Neuronal stem cell (in vitro differentiated cells): ENCODE results near the gene EXOC3L4.

ENCODE experiments used
- DNase-seq: peaks from one replicate; pipeline ENCODE4 v3.0.0-alpha.2; 2013; ENCODE audit warnings: low spot score
- H2AFZ ChIP-seq: one replicate; pipeline ENCODE4 v1.6.1; 2013; ENCODE audit warnings: mild to moderate bottlenecking, low read length, inconsistent platforms
- H2AK5ac ChIP-seq: 2 replicates; pipeline ENCODE4 v1.6.1; 2013; ENCODE audit warnings: low read depth, mild to moderate bottlenecking, inconsistent platforms, low read length, moderate library complexity, mixed read lengths
- H2BK120ac ChIP-seq: 2 replicates; pipeline ENCODE4 v1.6.1; 2013; ENCODE audit warnings: low read depth, mild to moderate bottlenecking, inconsistent platforms, low read length, moderate library complexity, mixed read lengths
- H2BK12ac ChIP-seq: one replicate; pipeline ENCODE4 v1.6.1; 2013; ENCODE audit warnings: low read length, inconsistent platforms
- H2BK15ac ChIP-seq: 2 replicates; pipeline ENCODE4 v1.6.1; 2013; ENCODE audit warnings: mild to moderate bottlenecking, low read length, inconsistent platforms, mixed read lengths
- H2BK5ac ChIP-seq: one replicate; pipeline ENCODE4 v1.6.1; 2013; ENCODE audit warnings: inconsistent platforms, mild to moderate bottlenecking, low read length, moderate library complexity
- H3K14ac ChIP-seq: one replicate; pipeline ENCODE4 v1.6.1; 2013; ENCODE audit warnings: low read length, inconsistent platforms
- H3K18ac ChIP-seq: 2 replicates; pipeline ENCODE4 v1.6.1; 2013; ENCODE audit warnings: low read length, inconsistent platforms
- H3K23ac ChIP-seq: 2 replicates; pipeline ENCODE4 v1.6.1; 2013; ENCODE audit warnings: low read depth, mild to moderate bottlenecking, mixed read lengths, low read length, inconsistent platforms; ENCODE audit not compliant: poor library complexity
- H3K27ac ChIP-seq: replicated peaks from 3 replicates; pipeline ENCODE4 v1.5.1; 2013; ENCODE audit warnings: low read length, inconsistent platforms
- H3K27me3 ChIP-seq, 3 experiments: 2 replicates each; pipeline ENCODE4 v1.6.1; 2013; ENCODE audit warnings: low read length in 3 of 3, mild to moderate bottlenecking in 2 of 3, inconsistent platforms in 1 of 3, low read depth in 1 of 3, mixed read lengths in 1 of 3, moderate library complexity in 1 of 3; ENCODE audit not compliant: control insufficient read depth in 3 of 3, insufficient read depth in 3 of 3
- H3K36me3 ChIP-seq, 2 donors: replicated peaks in 1 of 2; 2 replicates each; pipeline ENCODE4 v1.6.1; 2013; ENCODE audit warnings: low read length in 2 of 2; ENCODE audit not compliant: control insufficient read depth in 2 of 2, insufficient read depth in 2 of 2
- H3K4ac ChIP-seq: 2 replicates; pipeline ENCODE4 v1.6.1; 2013; ENCODE audit warnings: inconsistent platforms, mild to moderate bottlenecking, low read length, moderate library complexity
- H3K4me1 ChIP-seq, 2 donors: 1 replicate in 1 of 2; 2 replicates in 1 of 2; pipeline ENCODE4 v1.6.1; 2013; ENCODE audit warnings: low read length in 2 of 2, low read depth in 1 of 2; ENCODE audit not compliant: control insufficient read depth in 2 of 2, insufficient read depth in 1 of 2
- H3K4me2 ChIP-seq: one replicate; pipeline ENCODE4 v1.6.1; 2013; ENCODE audit warnings: mild to moderate bottlenecking, low read length, inconsistent platforms; ENCODE audit not compliant: insufficient read depth, poor library complexity, severe bottlenecking
- H3K4me3 ChIP-seq, 2 donors: 2 replicates each; pipeline ENCODE4 v1.5.1; 2013; ENCODE audit warnings: low read length in 2 of 2, mild to moderate bottlenecking in 2 of 2, inconsistent platforms in 1 of 2, moderate library complexity in 1 of 2
- H3K79me1 ChIP-seq: one replicate; pipeline ENCODE4 v1.6.1; 2013; ENCODE audit warnings: low read depth, mild to moderate bottlenecking, inconsistent platforms, low read length, moderate library complexity
- H3K9ac ChIP-seq: one replicate; pipeline ENCODE4 v1.6.1; 2013; ENCODE audit warnings: mild to moderate bottlenecking, low read depth, low read length, inconsistent platforms; ENCODE audit not compliant: poor library complexity
- H3K9me3 ChIP-seq, 2 donors: replicated peaks in 1 of 2; 2 replicates each; pipeline versions ENCODE3 to v1.6.1; 2013; ENCODE audit warnings: low read length in 2 of 2, mild to moderate bottlenecking in 2 of 2, inconsistent platforms in 1 of 2, low read depth in 1 of 2, mixed read lengths in 1 of 2, moderate library complexity in 1 of 2; ENCODE audit not compliant: control insufficient read depth in 2 of 2, insufficient read depth in 1 of 2
- H4K8ac ChIP-seq: one replicate; pipeline ENCODE4 v1.6.1; 2013; ENCODE audit warnings: low read depth, mild to moderate bottlenecking, inconsistent platforms, low read length, moderate library complexity
- H4K91ac ChIP-seq: one replicate; pipeline ENCODE4 v1.6.1; 2013; ENCODE audit warnings: low read length, low read depth, mild to moderate bottlenecking, inconsistent platforms; ENCODE audit not compliant: poor library complexity
- WGBS, 2 donors: extraction: QIAGEN DNeasy Blood & Tissue Kit; methylation state at CpG; one replicate each; pipeline ENCODE4 v1.1.7; 2013; ENCODE audit warnings: missing lambda C conversion rate in 2 of 2, mixed read lengths in 1 of 2; ENCODE audit not compliant: insufficient read length in 2 of 2, insufficient replicate concordance in 1 of 2; ENCODE audit errors: extremely low coverage in 2 of 2; 5-methylcytosine and 5-hydroxymethylcytosine counted together

Gene EXOC3L4

DNA sequence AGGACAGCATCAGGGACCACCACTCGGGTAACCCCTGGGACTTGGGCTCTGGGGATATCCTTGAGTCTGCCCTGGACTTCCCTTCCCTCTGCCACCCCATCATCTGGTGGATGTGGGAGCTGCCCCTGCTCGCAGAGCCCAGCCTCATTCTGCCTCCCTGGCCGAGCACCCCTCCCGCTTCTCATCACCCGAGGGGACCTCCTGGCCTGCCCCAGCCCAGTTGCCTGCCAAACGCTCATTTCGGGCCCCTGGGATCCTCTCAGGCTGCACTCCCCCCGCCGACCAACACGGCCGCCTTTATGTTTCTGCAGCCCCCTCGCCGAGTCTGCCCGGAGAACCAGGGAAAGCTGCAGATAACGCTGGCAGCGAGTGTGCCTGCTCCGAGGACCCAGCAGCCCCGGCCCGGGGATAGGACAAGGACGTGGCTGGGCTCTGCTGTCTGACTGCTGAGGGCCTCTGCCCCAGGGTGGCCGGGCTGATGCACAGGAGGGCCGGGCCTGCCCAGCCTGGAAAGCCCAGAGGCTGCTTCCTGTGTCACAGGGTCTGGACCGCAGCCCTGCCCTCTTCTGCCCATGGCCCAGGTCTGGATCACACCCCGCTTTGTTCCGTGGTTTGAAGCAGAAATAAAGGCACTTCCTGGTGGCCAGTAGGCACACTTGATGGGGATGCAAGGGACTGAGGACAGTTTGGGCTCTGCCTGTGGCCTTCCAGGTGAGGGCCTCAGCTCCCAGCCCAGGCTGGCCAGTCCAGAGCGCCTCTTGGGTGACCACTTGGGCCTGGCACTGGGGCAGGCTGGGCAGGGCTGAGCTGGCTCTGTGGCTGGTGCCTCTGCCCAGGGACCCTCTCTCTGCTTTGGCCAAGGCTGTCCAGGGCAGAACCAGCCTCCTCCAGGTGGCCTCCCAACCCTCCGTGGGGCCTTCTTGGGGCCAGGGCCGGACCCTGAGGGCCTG is 4.9 kb upstream of the EXOC3L4 start:
- H3K9ac ChIP-seq = no peak overlapping the region
- peak overlapping the region; percentile 96 for H2AK5ac ChIP-seq
- no peak overlapping the region for H3K14ac ChIP-seq
- peak overlapping the region; percentile 24 for H2BK12ac ChIP-seq
- no peak overlapping the region for H3K4me3 ChIP-seq
- no CpG with 5 or more reads among the region's 28 CpGs for WGBS, 2 donors
- H3K23ac ChIP-seq = peak overlapping the region; percentile 55
- peaks cover 3% of the 10 kb centered on the region for H3K79me1 ChIP-seq
- H3K9me3 ChIP-seq = no peaks in the 10 kb centered on the region
- H3K18ac ChIP-seq = peak overlapping the region; percentile 57
- H3K27me3 ChIP-seq = peaks cover 0 to 85% (median 17%) of the 10 kb centered on the region in 3 experiments
- no peak overlapping the region for H4K91ac ChIP-seq
- H2AFZ ChIP-seq = no peak overlapping the region
- peak overlapping the region; percentile 53 for H2BK5ac ChIP-seq
- H2BK15ac ChIP-seq = peak overlapping the region; percentile 67
- H3K4ac ChIP-seq = no peak overlapping the region
- H4K8ac ChIP-seq = peak overlapping the region; percentile 17
- H3K4me1 ChIP-seq = peaks cover 10% of the 10 kb centered on the region in 2 donors
- no peak for DNase-seq
- no peak overlapping the region for H3K4me2 ChIP-seq
- no peak overlapping the region for H3K27ac ChIP-seq
- no peak overlapping the region for H2BK120ac ChIP-seq
- no peaks in the 10 kb centered on the region for H3K36me3 ChIP-seq

DNA sequence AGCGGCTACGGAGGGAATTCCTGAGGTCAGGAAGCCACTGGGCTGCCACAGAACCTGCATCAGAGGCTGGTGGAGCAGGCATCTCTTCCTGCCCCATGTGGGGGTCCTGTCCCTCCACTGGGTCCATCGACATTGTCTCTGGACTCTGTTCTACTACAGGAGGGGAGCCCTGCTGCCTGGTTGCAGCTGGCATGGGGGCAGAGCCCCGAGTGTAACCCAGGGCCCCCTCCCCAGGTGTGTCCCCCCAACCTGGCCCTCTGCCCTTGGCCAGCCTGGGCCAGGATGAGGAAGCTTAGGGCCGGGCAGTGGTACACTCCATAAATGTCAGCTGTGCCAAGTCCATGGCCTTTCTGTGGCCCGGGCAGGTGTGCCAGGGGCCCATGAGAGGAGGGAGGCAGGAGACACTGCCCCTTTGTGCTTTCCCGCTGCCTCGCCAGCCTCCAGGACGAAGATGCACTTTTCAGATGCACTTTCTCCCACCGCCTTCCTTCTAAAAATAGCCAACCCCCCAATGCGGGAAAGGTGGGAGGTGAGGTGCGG is 4.0 kb upstream of the EXOC3L4 start:
- H2BK12ac ChIP-seq = no peak overlapping the region
- peak overlapping the region; percentile 24 for H2BK120ac ChIP-seq
- no peaks in the 10 kb centered on the region for H3K36me3 ChIP-seq
- H3K23ac ChIP-seq = no peak overlapping the region
- no peak overlapping the region for H3K14ac ChIP-seq
- H3K9me3 ChIP-seq = no peaks in the 10 kb centered on the region
- H2AK5ac ChIP-seq = peak overlapping the region; percentile 96
- no peak overlapping the region for H3K4me2 ChIP-seq
- WGBS, 2 donors = no CpG with 5 or more reads among the region's 12 CpGs
- peak overlapping the region in 1 of 2 donors; percentile 37 for H3K4me3 ChIP-seq
- no peak overlapping the region for H3K27ac ChIP-seq
- H2BK15ac ChIP-seq = peak overlapping the region; percentile 67
- peak overlapping the region; percentile 76 for H3K4ac ChIP-seq
- peaks cover 0 to 80% (median 16%) of the 10 kb centered on the region in 3 experiments for H3K27me3 ChIP-seq
- H4K8ac ChIP-seq = no peak overlapping the region
- no peak overlapping the region for H4K91ac ChIP-seq
- H3K9ac ChIP-seq = no peak overlapping the region
- no peak overlapping the region for H2AFZ ChIP-seq
- H3K4me1 ChIP-seq = peaks cover 10 to 13% of the 10 kb centered on the region in 2 donors
- no peak for DNase-seq
- H2BK5ac ChIP-seq = no peak overlapping the region
- H3K18ac ChIP-seq = peak overlapping the region; percentile 92
- H3K79me1 ChIP-seq = peaks cover 3% of the 10 kb centered on the region

DNA sequence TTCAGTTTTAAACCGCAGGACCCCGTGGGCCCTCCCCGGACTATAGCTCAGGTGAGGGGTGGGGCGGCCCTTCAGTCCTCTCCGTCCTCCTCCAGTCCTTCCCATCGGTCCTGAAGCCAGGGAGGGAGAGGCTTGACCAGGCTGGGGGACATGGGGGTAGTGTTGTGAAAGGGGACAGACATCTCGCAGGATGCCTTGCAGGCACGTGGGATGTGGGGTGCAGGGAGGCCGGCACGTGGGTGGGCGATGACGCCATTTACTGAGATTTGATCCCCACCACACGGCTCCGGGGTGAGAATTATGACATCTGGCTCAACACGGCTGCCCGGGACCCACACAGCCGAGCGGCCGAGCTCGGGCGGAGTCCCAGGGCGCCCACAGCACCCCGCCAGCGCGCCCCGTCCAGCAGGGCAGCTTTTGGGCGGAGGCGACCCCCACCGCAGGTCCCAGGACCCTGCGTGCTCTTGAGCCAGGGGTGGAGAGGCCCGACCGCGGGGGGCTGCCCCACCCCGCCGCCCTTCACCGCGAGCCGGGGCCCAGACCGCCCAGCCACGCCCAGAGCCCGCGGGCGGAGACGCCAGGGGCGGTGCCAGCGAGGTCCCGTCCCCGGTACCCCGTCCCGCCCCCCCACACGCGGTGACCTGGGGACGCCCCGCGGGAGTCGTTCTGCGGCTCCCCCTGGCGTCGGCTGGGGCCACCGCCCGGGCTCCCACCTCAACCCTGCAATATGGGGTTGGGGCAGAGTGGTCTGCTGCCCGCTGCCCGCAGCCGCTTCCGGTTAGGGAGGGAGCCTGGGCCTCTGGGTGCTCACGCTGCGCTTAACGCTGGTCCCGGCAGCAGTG is 3.3 kb upstream of the EXOC3L4 start:
- Histone ChIP-seq H3K4me3 (peak overlapping the region in 1 of 2 donors; percentile 70), H3K4ac (peak overlapping the region; percentile 37), H4K91ac (no peak overlapping the region), H2AK5ac (peak overlapping the region; percentile 94), H2AFZ (peak overlapping the region; percentile 49), H3K4me1 (peaks cover 10 to 13% of the 10 kb centered on the region in 2 donors), H3K27me3 (peaks cover 0 to 78% (median 16%) of the 10 kb centered on the region in 3 experiments), H2BK5ac (peak overlapping the region; percentile 39), H2BK15ac (peak overlapping the region; percentile 89), H4K8ac (no peak overlapping the region), H3K4me2 (peak overlapping the region; percentile 69), H3K9ac (peak overlapping the region; percentile 81), H3K23ac (peak overlapping the region; percentile 73), H2BK12ac (peak overlapping the region; percentile 41), H2BK120ac (peak overlapping the region; percentile 24), H3K14ac (peak overlapping the region; percentile 17), H3K18ac (peak overlapping the region; percentile 93), H3K36me3 (no peaks in the 10 kb centered on the region), H3K27ac (no peak overlapping the region), H3K9me3 (no peaks in the 10 kb centered on the region), H3K79me1 (peaks cover 3% of the 10 kb centered on the region)
- no CpG with 5 or more reads among the region's 69 CpGs for WGBS, 2 donors
- peak; percentile 45 for DNase-seq
